NCI-H345 treated with DMSO at 0.1 percent for 48 hours (cell line): Measurements from ENCODE around the gene NELFCD.

Source experiments
- DNase-seq: peaks from one replicate; lab custom pipeline; 2025; ENCODE audit not compliant: unreplicated experiment; lab: John Stamatoyannopoulos, UW

NELFCD gene

GRCh38 chr20:59043698-59044097, 62.6 kb downstream of the NELFCD start:
- peak; percentile 29 for DNase-seq

GRCh38 chr20:59044295-59044694, 63.2 kb downstream of the NELFCD start:
- no peak for DNase-seq
